Smooth muscle cell (in vitro differentiated cells): Measurements from ENCODE around the gene SPIN2A. TPM values are rescaled to one million over a fixed set of nuclear protein-coding genes. Genes with fewer than 3 reads are reported as not detected.
"Not testable (repeated sequence)": the region's sequence is repeated elsewhere in the genome, so short reads cannot be mapped to it uniquely, and the experiment has no call there.

Experiments used
- DNase-seq: peaks from one replicate; lab custom pipeline; 2025; ENCODE audit not compliant: unreplicated experiment; lab: John Stamatoyannopoulos, UW
- H2AFZ ChIP-seq: fragments of 200-600 bp; sonication (generic); 2 replicates; pipeline ENCODE4 v1.6.0; 2016; ENCODE audit warnings: antibody characterized with exemption, low read depth, mild to moderate bottlenecking
- H3F3A ChIP-seq: fragments of 200-600 bp; sonication (generic); 2 replicates; pipeline ENCODE4 v1.6.0; 2017; ENCODE audit warnings: antibody characterized with exemption, low read depth
- H3K27ac ChIP-seq: fragments of 200-600 bp; sonication (generic); 2 replicates; pipeline ENCODE4 v1.5.1; 2016; ENCODE audit warnings: low read depth, mild to moderate bottlenecking
- H3K27me3 ChIP-seq: fragments of 200-600 bp; sonication (generic); 2 replicates; pipeline ENCODE4 v1.6.1; 2016; ENCODE audit warnings: low read depth, mild to moderate bottlenecking
- H3K36me3 ChIP-seq: fragments of 200-600 bp; sonication (generic); 2 replicates; pipeline ENCODE4 v1.5.1; 2016; ENCODE audit warnings: low read depth
- H3K4me1 ChIP-seq: fragments of 200-600 bp; sonication (generic); 2 replicates; pipeline ENCODE4 v1.5.1; 2016; ENCODE audit warnings: low read depth
- H3K4me2 ChIP-seq: fragments of 200-600 bp; sonication (generic); 2 replicates; pipeline ENCODE4 v1.6.0; 2016; ENCODE audit warnings: mild to moderate bottlenecking
- H3K4me3 ChIP-seq: fragments of 200-600 bp; sonication (generic); 2 replicates; pipeline ENCODE4 v1.5.1; 2016; ENCODE audit warnings: mild to moderate bottlenecking
- H3K79me2 ChIP-seq: fragments of 200-600 bp; sonication (generic); 2 replicates; pipeline ENCODE4 v1.6.0; 2016; ENCODE audit warnings: low read depth, mild to moderate bottlenecking
- H3K9ac ChIP-seq: fragments of 200-600 bp; sonication (generic); 2 replicates; pipeline ENCODE4 v1.6.0; 2016; ENCODE audit warnings: low read depth
- H3K9me3 ChIP-seq: fragments of 200-600 bp; sonication (generic); replicated peaks from 2 replicates; pipeline ENCODE4 v1.5.1; 2016; ENCODE audit warnings: low read depth
- H4K20me1 ChIP-seq: fragments of 200-600 bp; sonication (generic); 2 replicates; pipeline ENCODE4 v1.6.0; 2016; ENCODE audit warnings: low read depth
- WGBS: methylation state at CpG from one replicate; pipeline ENCODE4 v1.1.7; 2016; ENCODE audit warnings: low lambda C conversion rate; 5-methylcytosine and 5-hydroxymethylcytosine counted together
- polyA plus RNA-seq: library from polyadenylated mRNA; unstranded; fragments of >200 nt; fragmentation: Nextera tagmentation; extraction: Ambion mirVana; gene quantifications from 2 replicates; pipeline ENCODE4 v1.2.1, GENCODE V29; 2016
- total RNA-seq: library from RNA; depleted of rRNA; stranded (reverse); fragments of >200 nt; gene quantifications from 2 replicates; pipeline ENCODE4 v1.2.3, GENCODE V29; 2014
- TF ChIP-seq, protein P1 (sequence below): fragments of 200-600 bp; sonication (generic); IDR thresholded peaks from 2 replicates; pipeline ENCODE4 v1.5.1; 2017; ENCODE audit warnings: borderline replicate concordance, mild to moderate bottlenecking, antibody characterized with exemption; ENCODE audit not compliant: insufficient read depth, poor library complexity, severe bottlenecking

Gene SPIN2A
- total and polyA plus RNA-seq, 2 experiments from 2014 or later = 0.54 to 2.2 TPM

DNA sequence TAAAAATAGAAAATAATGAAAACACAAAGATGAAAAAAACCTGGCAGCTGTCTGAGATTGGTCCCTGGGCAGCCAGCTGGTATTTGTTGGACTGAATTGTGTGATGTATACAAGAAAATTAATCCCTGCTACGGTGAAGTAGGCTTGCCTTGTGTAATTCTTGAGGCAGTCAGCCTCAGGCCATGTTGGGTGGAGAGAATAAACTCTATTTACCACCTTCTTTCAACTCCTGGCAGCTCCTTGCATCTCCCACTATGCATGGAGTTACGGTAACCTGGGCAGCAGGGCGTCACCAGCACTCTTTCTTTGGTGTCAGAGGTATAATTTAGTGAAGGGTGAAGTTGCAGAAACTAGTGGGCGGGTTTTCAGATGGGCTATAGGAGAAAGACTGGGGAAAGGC is 3.5 kb downstream of the SPIN2A start:
- Histone ChIP-seq H3K9ac (no peak overlapping the region), H3K4me3 (no peak overlapping the region), H3K36me3 (no peaks in the 10 kb centered on the region), H3K27ac (no peak overlapping the region), H3F3A (no peaks in the 10 kb centered on the region), H3K79me2 (no peaks in the 10 kb centered on the region), H3K4me2 (no peak overlapping the region), H3K9me3 (no peaks in the 10 kb centered on the region), H3K4me1 (no peaks in the 10 kb centered on the region), H3K27me3 (no peaks in the 10 kb centered on the region), H2AFZ (no peak overlapping the region), H4K20me1 (no peaks in the 10 kb centered on the region)
- DNase-seq = no peak
- TF ChIP-seq, protein P1, sequence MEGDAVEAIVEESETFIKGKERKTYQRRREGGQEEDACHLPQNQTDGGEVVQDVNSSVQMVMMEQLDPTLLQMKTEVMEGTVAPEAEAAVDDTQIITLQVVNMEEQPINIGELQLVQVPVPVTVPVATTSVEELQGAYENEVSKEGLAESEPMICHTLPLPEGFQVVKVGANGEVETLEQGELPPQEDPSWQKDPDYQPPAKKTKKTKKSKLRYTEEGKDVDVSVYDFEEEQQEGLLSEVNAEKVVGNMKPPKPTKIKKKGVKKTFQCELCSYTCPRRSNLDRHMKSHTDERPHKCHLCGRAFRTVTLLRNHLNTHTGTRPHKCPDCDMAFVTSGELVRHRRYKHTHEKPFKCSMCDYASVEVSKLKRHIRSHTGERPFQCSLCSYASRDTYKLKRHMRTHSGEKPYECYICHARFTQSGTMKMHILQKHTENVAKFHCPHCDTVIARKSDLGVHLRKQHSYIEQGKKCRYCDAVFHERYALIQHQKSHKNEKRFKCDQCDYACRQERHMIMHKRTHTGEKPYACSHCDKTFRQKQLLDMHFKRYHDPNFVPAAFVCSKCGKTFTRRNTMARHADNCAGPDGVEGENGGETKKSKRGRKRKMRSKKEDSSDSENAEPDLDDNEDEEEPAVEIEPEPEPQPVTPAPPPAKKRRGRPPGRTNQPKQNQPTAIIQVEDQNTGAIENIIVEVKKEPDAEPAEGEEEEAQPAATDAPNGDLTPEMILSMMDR = no peak
- WGBS = 60% methylated on average over 4 of the region's 4 CpGs

DNA sequence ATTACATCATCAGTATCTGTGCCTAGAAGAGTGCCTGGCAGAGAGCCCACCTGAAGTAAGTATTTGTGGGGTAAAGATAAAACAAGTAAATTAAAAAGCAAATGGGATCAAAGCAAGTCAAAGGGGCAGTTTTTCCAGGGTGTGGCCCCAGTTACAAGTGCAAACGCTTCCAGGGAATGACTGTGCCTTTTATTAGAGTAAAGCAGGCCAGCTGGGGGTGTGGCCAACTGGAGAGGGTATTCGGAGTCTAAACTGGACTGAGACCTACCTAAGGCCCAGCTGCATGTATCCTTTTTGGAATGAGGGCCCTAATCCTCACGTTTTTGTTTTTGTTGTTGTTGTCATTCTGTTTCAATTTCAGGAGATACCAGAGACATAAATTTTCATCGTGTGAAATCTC is 3.9 kb downstream of the SPIN2A start:
- H3K36me3 ChIP-seq, H4K20me1 ChIP-seq, DNase-seq, H2AFZ ChIP-seq, H3F3A ChIP-seq, H3K79me2 ChIP-seq, H3K27me3 ChIP-seq, H3K4me2 ChIP-seq, H3K9me3 ChIP-seq, H3K9ac ChIP-seq, H3K4me1 ChIP-seq, H3K27ac ChIP-seq, H3K4me3 ChIP-seq: not testable (repeated sequence)
- WGBS = 60% methylated on average over 4 of the region's 4 CpGs

DNA sequence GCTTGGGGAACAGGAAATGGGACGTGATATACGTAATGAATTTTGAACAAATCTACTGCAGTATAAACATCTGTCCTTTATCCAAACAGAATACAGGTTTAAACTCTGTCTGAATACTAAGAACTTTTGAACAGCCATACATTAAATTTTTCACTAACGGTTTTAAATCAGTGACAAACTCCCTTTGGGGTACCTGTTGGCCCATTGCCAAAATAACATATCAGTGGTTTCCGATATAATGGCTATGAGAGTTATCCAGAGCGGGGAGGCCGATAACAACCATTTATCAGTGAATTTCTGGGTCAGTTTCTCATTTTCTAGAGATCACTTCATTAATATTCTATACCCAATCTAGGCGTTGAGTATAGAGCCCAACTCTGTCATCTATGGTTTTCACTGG is 5.2 kb downstream of the SPIN2A start:
- H3K36me3 ChIP-seq = no peaks in the 10 kb centered on the region
- TF ChIP-seq, protein P1 = no peak
- H3K27me3 ChIP-seq = no peaks in the 10 kb centered on the region
- no peaks in the 10 kb centered on the region for H3F3A ChIP-seq
- H3K4me1 ChIP-seq = no peaks in the 10 kb centered on the region
- no peak overlapping the region for H3K4me3 ChIP-seq
- no peak overlapping the region for H2AFZ ChIP-seq
- H4K20me1 ChIP-seq = no peaks in the 10 kb centered on the region
- H3K9me3 ChIP-seq = no peaks in the 10 kb centered on the region
- no peak overlapping the region for H3K9ac ChIP-seq
- H3K79me2 ChIP-seq = no peaks in the 10 kb centered on the region
- DNase-seq = no peak
- WGBS = 82% methylated on average over 7 of the region's 7 CpGs
- H3K4me2 ChIP-seq = no peak overlapping the region
- no peak overlapping the region for H3K27ac ChIP-seq

DNA sequence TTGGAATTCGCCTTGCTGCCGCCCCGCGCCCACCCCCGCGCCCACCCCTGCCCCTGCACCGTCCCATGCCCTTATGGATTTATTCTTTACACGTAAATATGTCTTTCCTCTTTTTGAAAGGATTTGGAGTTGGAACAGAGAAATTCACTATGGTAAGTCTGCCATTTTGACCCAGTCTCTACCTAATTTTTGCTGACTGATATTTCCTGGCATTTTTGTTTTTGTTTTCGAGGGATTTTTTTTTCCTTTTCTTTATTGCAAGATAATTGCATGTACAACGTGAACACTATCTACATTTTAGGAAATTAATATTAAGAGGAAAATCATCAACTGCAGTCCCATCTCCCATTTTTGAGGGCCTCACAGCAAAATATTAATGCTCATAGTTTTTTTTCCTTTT is 15.4 kb downstream of the SPIN2A start:
- Histone ChIP-seq H3K4me1 (no peaks in the 10 kb centered on the region), H4K20me1 (no peaks in the 10 kb centered on the region), H3K79me2 (no peaks in the 10 kb centered on the region), H3K27me3 (no peaks in the 10 kb centered on the region), H2AFZ (peak overlapping the region; percentile 73), H3K9ac (peak overlapping the region; percentile 57), H3K4me2 (peak overlapping the region; percentile 80), H3K9me3 (no peaks in the 10 kb centered on the region), H3K4me3 (peak overlapping the region; percentile 73), H3K36me3 (no peaks in the 10 kb centered on the region), H3K27ac (no peak overlapping the region), H3F3A (no peaks in the 10 kb centered on the region)
- DNase-seq = no peak
- WGBS = 43% methylated on average over 10 of the region's 10 CpGs
- TF ChIP-seq, protein P1 = no peak
